ENCODE measurements around the gene IQGAP2.

Gene IQGAP2

GRCh38 chr5:76384189-76384588 is 18.9 kb upstream of the IQGAP2 start:
- no peak for DNase-seq

GRCh38 chr5:76384705-76385104 is 18.4 kb upstream of the IQGAP2 start:
- DNase-seq = no peak

DNA sequence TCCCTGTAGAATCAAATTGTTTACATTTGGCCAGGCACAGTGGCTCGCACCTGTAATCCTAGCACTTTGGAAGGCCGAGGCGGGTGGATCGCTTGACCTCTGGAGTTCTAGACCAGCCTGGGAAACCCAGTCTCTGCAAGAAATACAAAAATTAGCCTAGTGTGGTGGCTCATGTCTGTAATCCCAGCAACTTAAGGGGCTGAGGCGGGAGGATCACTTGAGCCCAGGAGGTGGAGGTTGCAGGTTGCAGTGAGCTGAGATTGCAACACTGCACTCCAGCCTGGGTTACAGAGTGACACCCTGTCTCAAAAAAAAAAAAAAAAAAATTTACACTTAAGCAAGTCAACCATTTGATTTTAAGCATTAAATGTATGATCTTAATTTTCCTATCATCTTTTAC is 17.5 kb upstream of the IQGAP2 start:
- no peak for DNase-seq

DNA sequence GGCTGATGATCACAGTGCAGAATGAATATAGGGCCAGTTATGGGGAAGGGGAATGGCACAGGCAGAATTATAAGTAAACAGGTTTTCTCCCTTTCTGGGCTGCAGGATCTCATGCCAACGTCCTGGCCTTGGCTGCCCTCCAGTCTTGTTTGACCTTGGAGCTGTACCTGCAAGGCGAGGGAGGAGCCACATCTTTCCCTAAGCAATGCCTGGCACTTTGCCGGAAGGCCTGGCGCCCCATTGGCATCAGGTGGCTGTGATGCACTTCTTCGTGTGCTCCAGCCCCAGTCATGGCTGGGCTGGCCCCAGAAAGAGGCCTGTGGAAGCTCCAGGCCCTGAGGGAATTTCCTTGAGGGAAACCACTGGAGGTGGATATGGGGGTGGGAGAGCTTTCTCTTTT is 16.7 kb upstream of the IQGAP2 start:
- DNase-seq = no peak

GRCh38 chr5:76388236-76388635 is 14.8 kb upstream of the IQGAP2 start:
- no peak for DNase-seq

- no peak for DNase-seq
Observed at GRCh38 chr5:76388791-76389512, 14.1 kb upstream of the IQGAP2 start.

GRCh38 chr5:76389513-76390154 is 13.5 kb upstream of the IQGAP2 start:
- DNase-seq = no peak

DNA sequence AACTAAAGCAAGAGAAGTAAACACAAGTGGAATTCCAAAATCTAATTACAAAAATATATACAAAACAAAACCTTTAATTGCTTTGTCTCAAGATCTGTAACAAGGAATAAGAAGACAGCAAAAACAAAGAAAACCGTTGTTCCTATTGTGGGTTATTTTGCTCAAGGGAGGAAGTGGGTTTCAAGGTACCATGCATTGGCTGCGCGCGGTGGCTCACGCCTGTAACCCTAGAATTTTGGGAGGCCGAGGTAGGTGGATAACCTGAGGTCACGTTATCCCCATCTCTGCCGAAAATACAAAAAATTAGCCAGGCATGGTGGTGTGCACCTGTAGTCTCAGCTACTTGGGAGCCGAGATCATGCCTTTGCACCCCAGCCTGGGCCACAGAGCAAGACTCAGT is 12.1 kb upstream of the IQGAP2 start:
- DNase-seq = peak; percentile 6

GRCh38 chr5:76393035-76393680 is 9.9 kb upstream of the IQGAP2 start:
- DNase-seq = no peak

DNA sequence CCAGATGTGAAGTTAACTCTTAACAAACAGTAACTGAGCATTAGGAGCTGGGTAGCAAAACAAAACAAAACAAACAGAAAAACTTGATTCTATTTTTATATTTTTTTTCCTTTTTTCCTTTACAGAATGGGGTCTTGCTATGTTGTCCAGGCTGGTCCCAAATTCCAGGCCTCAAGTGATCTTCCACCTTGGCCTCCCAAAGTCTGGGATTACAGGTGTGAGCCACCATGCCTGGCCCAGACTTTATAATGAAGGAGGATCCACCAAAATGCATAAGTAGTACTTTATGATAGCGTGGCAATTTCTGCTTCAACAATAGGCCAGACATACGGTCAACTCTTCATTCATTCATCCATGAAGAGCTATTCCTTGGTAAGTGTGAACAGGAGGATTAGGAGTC is 5.9 kb upstream of the IQGAP2 start:
- DNase-seq = no peak

DNA sequence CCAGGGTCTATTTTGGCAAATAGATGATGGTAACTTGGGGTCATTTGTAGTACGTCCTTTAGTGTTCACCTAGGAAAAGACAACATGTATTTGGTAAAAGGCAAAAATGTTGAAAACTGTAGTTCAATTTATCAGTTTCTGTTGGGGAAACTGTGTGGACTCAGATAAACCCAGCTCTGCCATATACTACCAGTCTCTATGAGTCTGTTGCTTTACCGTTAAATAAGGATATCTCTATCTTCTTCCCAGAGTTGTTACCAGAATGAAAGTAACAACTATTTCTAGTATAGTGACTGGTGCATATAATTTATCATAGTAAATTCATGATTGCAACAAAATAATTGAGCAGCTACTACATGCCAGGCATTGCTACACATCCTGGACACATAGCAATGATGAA is 3.8 kb upstream of the IQGAP2 start:
- DNase-seq = no peak

DNA sequence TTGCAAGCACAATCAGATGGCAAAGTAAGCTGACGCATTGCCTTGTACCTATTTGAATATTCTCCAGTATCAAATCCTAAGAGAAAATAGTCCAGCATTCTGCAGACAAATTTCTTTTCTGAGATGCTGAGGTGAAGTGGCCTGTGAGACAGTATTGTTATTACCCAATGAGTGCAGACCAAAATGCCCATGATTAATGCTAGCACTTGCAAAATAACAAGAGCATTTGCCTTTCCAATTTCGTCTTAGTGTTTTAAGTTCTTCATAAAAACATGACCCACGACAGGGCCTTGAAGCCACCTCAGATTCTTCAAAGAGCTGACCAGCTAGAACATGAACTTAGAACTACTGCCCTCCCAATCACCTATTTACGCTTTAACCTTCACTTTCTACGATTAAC is 2.6 kb upstream of the IQGAP2 start:
- DNase-seq = no peak

DNA sequence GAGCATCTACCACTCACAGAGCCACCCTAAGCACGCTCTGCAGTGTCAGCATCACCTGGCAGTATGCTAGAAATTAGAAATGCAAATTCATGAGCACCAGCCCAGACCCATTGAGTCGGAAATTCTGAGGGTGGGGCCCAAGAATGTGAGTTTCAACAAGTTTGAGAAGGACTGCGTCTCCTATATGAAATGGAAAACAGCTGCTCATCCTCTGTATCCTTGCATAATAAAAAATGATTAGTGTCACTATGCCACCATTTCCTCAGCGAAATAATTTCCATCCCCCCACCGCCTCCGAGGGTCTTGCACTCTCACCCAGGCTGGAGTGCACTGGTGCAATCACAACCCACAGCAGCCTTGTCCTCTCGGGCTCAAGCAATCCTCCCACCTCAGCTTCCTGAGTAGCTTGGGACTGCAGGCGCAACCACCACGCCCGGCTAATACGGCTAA is 1.3 kb upstream of the IQGAP2 start:
- peak; percentile 10 for DNase-seq

GRCh38 chr5:76402251-76402885 is 717 bp upstream of the IQGAP2 start:
- DNase-seq = peak; percentile 75

DNA sequence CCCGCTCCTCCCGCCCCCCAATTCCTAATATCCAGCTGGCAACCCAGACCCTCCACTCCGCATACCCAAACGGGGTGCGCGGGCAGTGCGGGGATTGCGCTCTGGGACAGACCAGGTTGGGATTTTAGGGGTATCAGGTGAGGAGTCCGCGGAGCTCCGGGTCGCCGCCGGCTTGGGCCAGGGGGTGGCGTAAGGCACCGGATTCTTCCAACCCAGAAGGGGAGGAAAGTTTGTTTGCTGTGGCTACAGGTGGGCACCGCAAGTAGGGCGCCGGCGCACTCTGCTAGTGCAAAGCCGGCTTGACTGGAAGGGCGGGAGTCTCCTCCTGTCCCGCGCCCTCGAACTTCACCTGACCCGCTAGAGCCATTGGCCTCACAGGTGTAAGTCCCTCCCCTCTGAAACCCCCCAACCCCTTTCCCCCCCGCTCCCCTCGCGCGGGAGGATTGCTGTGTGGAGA is 709 bp downstream of the IQGAP2 start:
- peak; percentile 62 for DNase-seq

GRCh38 chr5:76404223-76405211 is 1.4 kb downstream of the IQGAP2 start:
- DNase-seq = peak; percentile 55

GRCh38 chr5:76406014-76406413 is 2.9 kb downstream of the IQGAP2 start:
- DNase-seq = no peak

DNA sequence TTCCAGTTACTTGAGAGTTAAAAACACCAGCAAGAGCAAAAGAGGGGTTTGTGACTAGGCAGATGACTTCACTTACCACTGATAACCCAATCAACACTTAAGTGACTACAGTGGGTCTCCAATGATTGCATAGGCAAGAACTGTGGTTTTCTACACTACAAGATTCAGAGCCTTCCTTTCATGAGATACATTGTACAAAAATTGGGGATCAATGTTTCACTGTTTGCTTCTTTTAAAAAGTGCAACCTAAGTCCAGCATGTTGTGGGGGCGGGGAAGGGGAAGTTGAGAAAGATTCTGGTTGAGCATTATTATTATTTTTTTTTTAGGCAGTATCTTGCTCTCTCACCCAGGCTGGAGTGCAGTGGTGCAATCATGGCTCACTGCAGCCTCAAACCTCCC is 3.6 kb downstream of the IQGAP2 start:
- no peak for DNase-seq

DNA sequence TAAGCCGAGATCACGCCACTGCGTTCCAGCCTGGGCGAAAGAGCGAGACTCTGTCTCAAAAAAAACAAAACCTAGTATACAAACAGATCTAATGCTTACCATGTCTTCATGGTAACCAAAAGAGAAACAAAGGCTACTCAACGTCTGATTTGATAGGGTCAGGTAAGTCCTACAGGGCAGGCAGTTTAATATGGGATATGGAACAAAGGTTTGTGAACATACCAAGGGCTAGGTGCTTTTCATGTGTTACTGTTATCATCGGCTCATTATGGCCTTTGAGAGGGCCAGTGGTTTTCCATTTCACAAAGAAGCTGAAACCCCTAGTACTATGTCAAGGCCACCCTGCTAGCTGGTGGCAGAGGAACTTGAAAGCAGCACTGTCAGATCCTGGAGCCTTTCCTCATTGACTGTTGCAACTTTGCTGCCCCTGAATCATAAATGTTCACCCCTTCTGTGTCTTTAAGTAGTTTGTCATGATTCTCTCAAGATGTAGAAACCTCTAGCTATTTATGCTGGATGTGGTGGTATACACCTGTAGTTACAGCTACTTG is 5.1 kb downstream of the IQGAP2 start:
- no peak for DNase-seq

DNA sequence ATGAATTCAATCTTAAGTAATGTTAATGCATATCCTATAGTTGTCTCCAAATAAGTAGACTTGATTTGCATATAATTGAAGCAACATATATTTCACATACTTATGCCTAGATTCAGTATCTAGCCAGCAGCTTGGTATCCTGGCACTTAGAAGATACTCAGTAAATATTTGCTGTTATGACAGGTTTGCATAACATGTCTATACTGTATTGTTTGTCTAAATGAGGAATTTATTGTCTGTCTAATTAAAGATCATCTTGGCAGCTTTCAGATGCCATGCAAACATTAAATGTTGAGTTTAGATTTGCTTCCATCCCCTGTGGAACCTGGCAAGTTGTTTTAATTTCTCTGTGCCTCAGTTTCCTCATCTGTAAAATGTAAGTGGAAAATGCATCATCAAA is 9.4 kb downstream of the IQGAP2 start:
- no peak for DNase-seq

GRCh38 chr5:76413746-76414145 is 10.7 kb downstream of the IQGAP2 start:
- no peak for DNase-seq

GRCh38 chr5:76414788-76415187 is 11.7 kb downstream of the IQGAP2 start:
- no peak for DNase-seq
